Stimulated activated CD8-positive, alpha-beta memory T cell treated with anti-CD3 and anti-CD28 coated beads, Interleukin-7, amount 100 ng/mL, for 1 hour (primary cell): ENCODE results near the gene LDHA.

Experiments used
- DNase-seq, 2 donors: peaks; one replicate each; pipeline ENCODE4 v3.0.0-alpha.2; 2020; ENCODE audit warnings: low read depth in 2 of 2

Gene LDHA

DNA sequence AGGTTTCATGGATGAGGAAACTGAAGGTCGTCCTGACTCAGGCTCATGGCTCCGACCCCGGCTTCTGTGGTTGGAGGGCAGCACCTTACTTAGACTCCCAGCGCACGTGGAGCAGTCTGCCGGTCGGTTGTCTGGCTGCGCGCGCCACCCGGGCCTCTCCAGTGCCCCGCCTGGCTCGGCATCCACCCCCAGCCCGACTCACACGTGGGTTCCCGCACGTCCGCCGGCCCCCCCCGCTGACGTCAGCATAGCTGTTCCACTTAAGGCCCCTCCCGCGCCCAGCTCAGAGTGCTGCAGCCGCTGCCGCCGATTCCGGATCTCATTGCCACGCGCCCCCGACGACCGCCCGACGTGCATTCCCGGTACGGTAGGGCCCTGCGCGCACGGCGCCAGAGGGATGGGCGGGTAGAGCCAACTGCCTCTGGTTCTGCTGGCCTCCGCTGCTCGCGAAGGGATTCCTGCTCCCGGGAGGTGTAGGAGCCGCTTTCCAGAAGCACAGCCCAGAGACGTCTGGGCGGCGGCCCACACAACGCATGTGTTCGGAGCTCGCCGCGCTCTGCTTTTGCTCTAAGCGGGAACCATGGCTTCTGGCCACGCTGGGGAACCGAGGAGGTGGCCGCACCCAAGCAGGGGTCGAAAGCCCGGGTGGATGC is at the start of gene LDHA:
Gene LDHA (plus strand): TSS at position 289 of the 653 bp plus-strand sequence. CDS start 2,280 bp downstream, outside the sequence.
- peak; percentile 98 to 99 for DNase-seq

- no peak for DNase-seq
These were observed 46.8 kb upstream of the LDHA start for GRCh38 chr11:18347471-18348125.

DNA sequence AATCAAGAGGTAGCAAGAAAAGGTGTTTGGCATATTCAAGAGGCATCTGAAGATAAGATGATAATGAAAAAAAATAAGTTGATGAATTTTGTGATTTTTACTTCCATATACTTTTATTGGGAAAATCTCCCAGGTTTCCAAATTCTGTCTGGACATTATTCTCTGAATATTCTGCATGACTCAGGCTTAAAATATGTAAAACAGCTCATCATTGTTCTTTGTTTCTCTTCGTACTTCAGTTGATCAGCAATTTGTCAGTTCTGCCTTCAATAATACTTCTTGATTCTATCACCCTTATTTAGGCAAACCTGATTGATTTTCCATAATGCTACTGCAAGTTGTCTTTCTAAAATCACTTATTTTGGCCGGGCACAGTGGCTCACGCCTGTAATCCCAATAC is 41.8 kb upstream of the LDHA start:
- DNase-seq = no peak

DNA sequence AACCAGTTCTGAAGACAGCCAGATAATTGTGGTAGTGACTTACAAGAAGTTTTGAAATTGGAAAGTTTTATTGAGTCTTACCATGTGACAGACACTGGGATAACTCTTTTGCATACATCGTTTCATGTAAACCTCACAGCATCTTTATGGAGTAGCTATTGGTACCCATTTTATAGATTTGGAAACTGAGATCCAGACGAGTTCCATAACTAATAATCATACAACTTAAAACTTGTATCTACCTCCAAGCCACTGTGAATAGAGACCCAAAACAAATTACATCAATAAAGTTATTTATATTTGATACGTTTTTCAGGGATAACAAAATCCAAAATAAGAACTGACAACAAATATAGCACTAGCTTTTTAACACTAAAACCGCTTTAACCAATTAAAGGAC is 35.7 kb upstream of the LDHA start:
- no peak for DNase-seq

DNA sequence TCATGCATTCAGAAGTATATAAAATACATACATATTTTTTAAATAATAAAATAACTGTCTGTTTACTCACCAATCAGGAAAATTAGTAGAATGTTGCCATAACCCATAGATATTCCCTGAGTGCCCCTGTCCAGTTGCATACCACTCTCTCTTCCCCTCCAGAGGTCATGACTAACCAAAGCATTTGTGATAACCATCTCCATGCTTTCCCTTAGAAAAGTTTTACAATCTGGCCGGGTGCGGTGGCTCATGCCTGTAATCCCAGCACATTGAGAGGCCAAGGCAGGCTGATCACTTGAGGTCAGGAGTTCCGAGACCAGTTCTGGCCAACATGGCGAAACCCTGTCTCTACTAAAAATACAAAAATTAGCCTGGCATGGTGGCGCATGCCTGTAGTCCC is 33.2 kb upstream of the LDHA start:
- DNase-seq = no peak

GRCh38 chr11:18364495-18365073 is 29.8 kb upstream of the LDHA start:
- DNase-seq = no peak

GRCh38 chr11:18365741-18366140 is 28.6 kb upstream of the LDHA start:
- DNase-seq = no peak

DNA sequence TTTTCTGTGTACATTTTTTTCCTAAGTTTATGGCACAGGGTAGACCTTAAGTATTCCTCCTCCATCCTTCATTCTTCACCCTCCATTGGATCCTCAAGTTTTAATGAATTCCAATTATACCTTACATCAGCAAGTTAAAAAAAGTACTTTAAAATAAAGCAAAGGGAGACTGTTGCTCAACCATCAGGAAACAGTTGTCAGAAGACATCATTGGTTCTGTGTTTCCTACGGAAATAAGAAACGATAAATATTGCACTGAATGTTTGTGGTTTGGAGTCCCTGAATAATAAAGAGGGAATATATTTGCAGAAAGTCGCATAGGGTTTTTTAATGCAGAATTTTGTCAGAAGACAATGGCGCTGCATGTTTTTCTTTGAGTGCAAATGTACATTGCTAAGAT is 28.1 kb upstream of the LDHA start:
- DNase-seq = no peak

- DNase-seq = no peak
These were observed 26.9 kb upstream of the LDHA start for GRCh38 chr11:18367431-18367830.

GRCh38 chr11:18368221-18368620 is 26.1 kb upstream of the LDHA start:
- no peak for DNase-seq

DNA sequence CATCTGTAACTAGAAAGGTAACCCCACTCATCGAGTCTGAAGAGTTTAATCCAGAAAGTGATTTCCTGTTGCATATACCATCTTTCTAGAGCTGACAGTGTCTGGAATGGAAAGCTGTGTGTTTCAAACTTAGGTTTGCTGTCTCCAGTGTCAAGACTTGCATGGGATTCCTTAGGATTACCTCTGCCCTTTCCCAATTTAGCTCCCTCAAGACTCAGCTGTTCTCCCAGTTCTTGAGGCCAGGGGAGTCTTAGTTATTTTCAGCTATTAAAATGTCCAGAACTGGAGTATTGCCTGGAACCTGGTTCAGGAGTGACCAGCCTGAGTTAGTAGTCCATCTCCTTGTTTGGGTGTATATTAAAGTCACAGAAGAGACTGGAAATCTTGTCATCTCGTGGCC is 25.0 kb upstream of the LDHA start:
- no peak for DNase-seq

DNA sequence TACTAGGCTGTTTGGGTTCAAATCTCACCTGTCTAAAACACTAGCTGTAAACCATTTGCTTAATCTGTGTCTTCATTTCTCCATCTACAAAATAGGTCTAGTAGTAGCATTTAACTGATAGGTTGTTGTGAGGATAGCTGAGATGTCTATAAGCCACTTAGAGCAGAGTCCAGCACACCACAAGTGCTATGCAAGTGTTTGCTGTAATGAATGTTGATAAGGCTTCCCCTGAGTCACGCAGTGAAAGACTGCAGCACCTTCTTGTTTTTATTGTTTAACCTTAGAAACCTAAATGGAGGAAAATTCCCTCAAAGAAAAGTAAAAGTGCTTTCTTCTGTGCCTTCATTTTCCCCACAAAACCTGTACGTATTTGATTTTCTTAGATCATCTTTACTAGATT is 23.1 kb upstream of the LDHA start:
- no peak for DNase-seq

GRCh38 chr11:18372201-18372600 is 22.2 kb upstream of the LDHA start:
- DNase-seq = no peak

DNA sequence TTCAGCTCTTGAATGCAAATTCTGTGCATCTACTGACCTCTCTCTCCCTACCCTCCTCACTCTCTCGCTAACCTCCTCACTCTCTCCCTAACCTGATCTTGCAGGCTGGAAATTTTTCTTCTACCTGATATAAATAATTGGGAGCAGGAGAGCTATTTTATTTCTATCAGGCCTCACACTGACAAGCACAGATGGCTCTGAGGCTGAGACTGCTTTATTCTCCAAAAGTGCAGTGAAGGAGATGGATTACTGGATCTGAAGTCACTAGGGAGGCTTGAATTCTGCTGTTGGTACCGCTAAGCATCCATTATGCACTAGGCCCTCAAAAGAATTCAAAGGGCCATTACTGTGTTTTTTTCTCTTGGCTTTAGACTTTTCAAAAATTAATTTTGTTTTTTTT is 19.4 kb upstream of the LDHA start:
- no peak for DNase-seq

GRCh38 chr11:18375941-18376340 is 18.4 kb upstream of the LDHA start:
- DNase-seq = no peak

DNA sequence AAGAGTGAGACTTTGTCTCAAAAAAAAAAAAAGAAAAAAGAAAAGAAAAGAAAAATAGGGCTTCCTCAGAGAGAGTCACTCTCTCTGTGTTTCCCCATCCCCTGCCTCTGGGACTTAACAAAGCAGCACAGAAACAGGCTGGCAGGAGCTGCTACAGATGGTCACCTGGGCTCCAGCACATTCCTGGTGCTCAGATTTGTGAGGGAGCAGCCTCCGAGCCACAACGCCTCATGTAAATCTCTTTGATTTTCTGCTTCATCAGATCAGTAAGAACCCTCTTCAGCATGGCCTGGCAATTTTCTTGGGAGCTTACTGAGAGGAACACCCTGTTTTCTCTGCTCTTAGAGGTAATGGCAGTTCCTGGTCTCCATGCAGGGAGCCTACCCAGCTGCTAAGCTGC is 15.2 kb upstream of the LDHA start:
- no peak for DNase-seq

- peak in 1 of 2 donors; percentile 30 for DNase-seq
These were observed 10.8 kb upstream of the LDHA start for GRCh38 chr11:18383388-18384156.

- DNase-seq = no peak
These were observed 10.2 kb upstream of the LDHA start for GRCh38 chr11:18384157-18384641.

GRCh38 chr11:18390088-18390487 is 4.3 kb upstream of the LDHA start:
- DNase-seq = no peak

DNA sequence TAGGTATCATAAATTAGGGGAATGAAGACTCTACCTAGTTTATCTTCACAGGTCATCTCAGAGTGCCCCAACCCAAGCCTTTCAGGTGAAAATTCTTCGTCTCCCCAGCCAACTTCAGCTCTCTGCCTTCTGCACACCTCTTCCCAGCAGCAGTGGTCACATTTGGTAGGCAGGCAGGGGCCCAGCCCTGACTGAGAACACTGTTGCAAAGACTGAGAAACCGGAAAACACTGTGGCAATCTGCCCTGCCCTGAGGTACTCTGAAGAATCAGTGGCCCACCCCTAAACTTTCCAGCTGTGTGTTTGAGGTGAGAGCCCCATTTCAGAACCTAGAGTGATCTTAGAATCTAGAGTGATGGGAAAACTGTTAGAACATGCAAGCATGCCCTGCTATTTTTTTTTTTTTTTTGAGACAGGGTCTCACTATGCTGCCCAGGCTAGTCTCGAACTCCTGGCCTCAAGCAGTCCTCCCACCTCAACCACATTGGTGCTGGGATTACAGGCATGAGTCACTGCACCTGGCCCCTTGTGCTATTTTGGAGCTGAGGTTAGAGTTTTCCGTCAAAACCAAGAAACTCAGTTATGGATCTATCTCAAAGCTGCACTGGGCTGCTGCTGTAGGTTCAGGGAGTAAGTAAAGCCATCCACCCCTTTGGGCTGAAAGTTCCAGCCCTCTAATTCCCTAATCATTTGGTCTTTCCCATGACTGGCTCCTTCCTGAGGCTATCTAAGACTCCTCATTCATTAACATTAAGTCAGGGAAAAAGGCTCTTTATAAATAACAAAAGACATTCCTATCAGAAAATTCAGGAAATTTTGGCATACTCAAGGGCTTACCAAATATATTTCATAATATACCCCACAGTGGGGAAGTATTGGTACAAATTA is 1.7 kb upstream of the LDHA start:
- no peak for DNase-seq

- no peak for DNase-seq
These were observed 635 bp upstream of the LDHA start for GRCh38 chr11:18393581-18394274.
